Measurements from ENCODE around the gene ITGB5. TPM values are rescaled to one million over a fixed set of nuclear protein-coding genes. Genes with fewer than 3 reads are reported as not detected.

Gene ITGB5
- total RNA-seq, 4 donors from 2014 or later = 114 to 217 (median 193) TPM

GRCh38 chr3:124854009-124854408, 33.2 kb downstream of the ITGB5 start:
- DNase-seq (ENCODE audit: low spot score in 2 of 2) = no peak
- TF ChIP-seq POLR2A (IDR thresholded peaks at IDR 0.05) (no peak), EP300 (IDR thresholded peaks at IDR 0.05) (no peak), CTCF (IDR thresholded peaks at IDR 0.05) (no peak)
- H3K4me3 ChIP-seq = no peak overlapping the region
- H3K27me3 ChIP-seq = no peaks in the 10 kb centered on the region
- peaks cover 0 to 26% (median 0%) of the 10 kb centered on the region in 4 donors for H3K4me1 ChIP-seq
- H3K36me3 ChIP-seq = peaks cover 0 to 5% (median 0%) of the 10 kb centered on the region in 3 donors
- WGBS, 2 donors = 41 to 49% methylated on average over 1 of the region's 1 CpG
- H3K27ac ChIP-seq = no peak overlapping the region
- no peaks in the 10 kb centered on the region for H3K9me3 ChIP-seq

- H3K9me3 ChIP-seq = no peaks in the 10 kb centered on the region
- peaks cover 0 to 21% (median 0%) of the 10 kb centered on the region in 4 donors for H3K4me1 ChIP-seq
- WGBS, 2 donors = 91 to 93% methylated on average over 3 of the region's 3 CpGs
- H3K36me3 ChIP-seq = peaks cover 0 to 10% (median 0%) of the 10 kb centered on the region in 3 donors
- H3K27me3 ChIP-seq = no peaks in the 10 kb centered on the region
- DNase-seq (ENCODE audit: low spot score in 2 of 2) = no peak
- no peak for TF ChIP-seq CTCF (IDR thresholded peaks at IDR 0.05)
- no peak for TF ChIP-seq POLR2A (IDR thresholded peaks at IDR 0.05)
- TF ChIP-seq EP300 (IDR thresholded peaks at IDR 0.05) = no peak
- H3K4me3 ChIP-seq = no peak overlapping the region
- H3K27ac ChIP-seq = no peak overlapping the region
Measured at GRCh38 chr3:124853446-124853845, 33.7 kb downstream of the ITGB5 start.

GRCh38 chr3:124851905-124852304, 35.3 kb downstream of the ITGB5 start:
- no peak for DNase-seq (ENCODE audit: low spot score in 2 of 2)
- H3K4me3 ChIP-seq = no peak overlapping the region
- H3K4me1 ChIP-seq = peaks cover 0 to 12% (median 0%) of the 10 kb centered on the region in 4 donors
- peaks cover 0 to 25% (median 0%) of the 10 kb centered on the region in 3 donors for H3K36me3 ChIP-seq
- no peaks in the 10 kb centered on the region for H3K27me3 ChIP-seq
- no peaks in the 10 kb centered on the region for H3K9me3 ChIP-seq
- 86 to 87% methylated on average over 12 of the region's 12 CpGs for WGBS, 2 donors
- H3K27ac ChIP-seq = no peak overlapping the region
- TF ChIP-seq EP300 (IDR thresholded peaks at IDR 0.05) (no peak), CTCF (IDR thresholded peaks at IDR 0.05) (no peak), POLR2A (IDR thresholded peaks at IDR 0.05) (no peak)

GRCh38 chr3:124851136-124851535, 36.0 kb downstream of the ITGB5 start:
- peak overlapping the region in 2 of 4 donors; percentile 26 to 50 for H3K27ac ChIP-seq
- H3K4me1 ChIP-seq = peaks cover 0 to 19% (median 0%) of the 10 kb centered on the region in 4 donors
- peaks cover 0 to 33% (median 0%) of the 10 kb centered on the region in 3 donors for H3K36me3 ChIP-seq
- no peaks in the 10 kb centered on the region for H3K27me3 ChIP-seq
- no peaks in the 10 kb centered on the region for H3K9me3 ChIP-seq
- no peak overlapping the region for H3K4me3 ChIP-seq
- DNase-seq (ENCODE audit: low spot score in 2 of 2) = no peak
- 37% methylated on average over 3 of the region's 3 CpGs for WGBS, 2 donors
- TF ChIP-seq POLR2A (IDR thresholded peaks at IDR 0.05) (no peak), CTCF (IDR thresholded peaks at IDR 0.05) (no peak), EP300 (IDR thresholded peaks at IDR 0.05) (no peak)

GRCh38 chr3:124850633-124851032, 36.5 kb downstream of the ITGB5 start:
- H3K4me1 ChIP-seq = peaks cover 0 to 24% (median 4%) of the 10 kb centered on the region in 4 donors
- 73 to 74% methylated on average over 2 of the region's 2 CpGs for WGBS, 2 donors
- H3K9me3 ChIP-seq = no peaks in the 10 kb centered on the region
- H3K27me3 ChIP-seq = no peaks in the 10 kb centered on the region
- H3K4me3 ChIP-seq = no peak overlapping the region
- peak overlapping the region in 2 of 4 donors; percentile 26 to 50 for H3K27ac ChIP-seq
- DNase-seq (ENCODE audit: low spot score in 2 of 2) = no peak
- TF ChIP-seq CTCF (IDR thresholded peaks at IDR 0.05) (no peak), POLR2A (IDR thresholded peaks at IDR 0.05) (no peak), EP300 (IDR thresholded peaks at IDR 0.05) (no peak)
- H3K36me3 ChIP-seq = peaks cover 0 to 35% (median 0%) of the 10 kb centered on the region in 3 donors
